ENCODE data around the gene CLDN24.

- no peak for TF ChIP-seq TCF12 (IDR thresholded peaks at IDR 0.05; ENCODE audit: low read depth)
- TF ChIP-seq EP300 (IDR thresholded peaks at IDR 0.05; ENCODE audit: borderline replicate concordance), result no peak
- TF ChIP-seq NFIC (IDR thresholded peaks at IDR 0.05), result no peak
- TF ChIP-seq REST (IDR thresholded peaks at IDR 0.05; ENCODE audit: low read depth), result no peak
Observed at GRCh38 chr4:183326853-183327252, 4.6 kb upstream of the CLDN24 start.
